NCI-H748 (cell line): ENCODE data around the gene CD79A.

Source experiments
- DNase-seq: peaks from one replicate; lab custom pipeline; 2025; ENCODE audit not compliant: unreplicated experiment; lab: John Stamatoyannopoulos, UW

The CD79A gene

GRCh38 chr19:41929536-41930071 is 52.5 kb downstream of the CD79A start:
- DNase-seq: no peak

- no peak for DNase-seq
Observed at GRCh38 chr19:41930322-41930722, 53.2 kb downstream of the CD79A start.
